Ascending aorta (tissue), 2 donors: ENCODE measurements around the gene TIMD4. TPM values are rescaled to one million over a fixed set of nuclear protein-coding genes. Genes with fewer than 3 reads are reported as not detected.

Experiments used
- DNase-seq, 2 donors: peaks; one replicate each; pipeline ENCODE4 v3.0.0-alpha.2; 2019; ENCODE audit warnings: low spot score in 2 of 2
- H3K27ac ChIP-seq, 2 donors: fragments of 200-600 bp; sonication (generic); one replicate each; pipeline ENCODE4 v1.5.1; 2016 to 2017; ENCODE audit warnings: mild to moderate bottlenecking in 1 of 2
- H3K27me3 ChIP-seq: fragments of 200-600 bp; sonication (generic); one replicate; pipeline ENCODE4 v1.5.1; 2017
- H3K36me3 ChIP-seq, 2 donors: fragments of 200-600 bp; sonication (generic); one replicate each; pipeline ENCODE4 v1.5.1; 2016
- H3K4me1 ChIP-seq, 2 donors: fragments of 200-600 bp; sonication (generic); one replicate each; pipeline ENCODE4 v1.5.1; 2016 to 2017; ENCODE audit warnings: mild to moderate bottlenecking in 1 of 2
- H3K4me3 ChIP-seq, 2 donors: fragments of 200-600 bp; sonication (generic); one replicate each; pipeline ENCODE4 v1.5.1; 2016 to 2017; ENCODE audit warnings: mild to moderate bottlenecking in 1 of 2
- H3K9me3 ChIP-seq, 2 donors: fragments of 200-600 bp; sonication (generic); one replicate each; pipeline ENCODE4 v1.5.1; 2016
- CTCF ChIP-seq, 3 experiments: fragments of 200-600 bp in 2 of 3; fragments of 450-650 bp in 1 of 3; sonication (generic) in 2 of 3; IDR thresholded peaks; one replicate each; pipeline ENCODE4 v1.5.1; 2016 to 2019; ENCODE audit warnings: antibody characterized with exemption in 3 of 3, mild to moderate bottlenecking in 1 of 3, moderate library complexity in 1 of 3
- intact Hi-C: fragments of 100-400 bp; cut with DNase I; formaldehyde crosslinking; loops from one replicate; pipeline ENCODE4 v1.15.1; 2023
- total RNA-seq: library from RNA; depleted of rRNA; stranded (reverse); fragments of >200 nt; gene quantifications from one replicate; pipeline ENCODE4 v1.1.0, GENCODE V29; 2016

The TIMD4 gene
- total RNA-seq, 1 donor from 2014 or later: 1.1 TPM

- Histone ChIP-seq H3K4me3 (no peak overlapping the region), H3K9me3 (peaks cover 0 to 5% of the 10 kb centered on the region in 2 donors), H3K27ac (no peak overlapping the region), H3K4me1 (no peaks in the 10 kb centered on the region), H3K36me3 (no peaks in the 10 kb centered on the region), H3K27me3 (no peaks in the 10 kb centered on the region)
- no peak for DNase-seq
- intact Hi-C loops: no loop called here
- no peak for TF ChIP-seq CTCF (IDR thresholded peaks at IDR 0.05)
These were observed 91.8 kb downstream of the TIMD4 start for GRCh38 chr5:156871212-156871611.

DNA sequence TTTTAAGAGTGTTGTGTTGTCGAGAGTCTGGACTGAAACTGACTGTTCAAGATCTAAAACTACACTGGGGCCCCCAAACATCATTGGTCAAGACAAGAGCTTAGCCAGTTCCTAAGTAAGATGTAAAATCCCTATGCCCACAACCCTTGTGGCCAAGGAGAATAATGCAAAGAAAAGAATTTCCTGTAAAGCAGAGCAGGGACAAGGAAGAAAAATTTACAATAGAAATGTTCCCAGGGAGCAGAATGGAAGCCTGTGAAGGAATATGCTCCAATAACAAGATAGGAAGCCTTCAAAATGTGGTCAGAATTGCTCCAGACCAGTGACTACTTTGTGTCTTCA, 92.6 kb downstream of the TIMD4 start:
- intact Hi-C loops: no loop called here
- no peak overlapping the region for H3K27ac ChIP-seq
- no peaks in the 10 kb centered on the region for H3K4me1 ChIP-seq
- H3K36me3 ChIP-seq: no peaks in the 10 kb centered on the region
- TF ChIP-seq CTCF (IDR thresholded peaks at IDR 0.05): no peak
- H3K9me3 ChIP-seq: peaks cover 0 to 5% of the 10 kb centered on the region in 2 donors
- no peak for DNase-seq
- no peaks in the 10 kb centered on the region for H3K27me3 ChIP-seq
- H3K4me3 ChIP-seq: no peak overlapping the region

Other genes starting within 250 kb of the TIMD4 start
- gene PPP1R2B, start 112.9 kb downstream of the TIMD4 start, total RNA-seq: not detected
- not detected for gene HAVCR1, start 95.9 kb upstream of the TIMD4 start, total RNA-seq
- gene HAVCR2, start 145.8 kb upstream of the TIMD4 start, total RNA-seq: 1.7 TPM
- 2.3 TPM for gene MED7, start 179.6 kb upstream of the TIMD4 start, total RNA-seq
- not detected for gene GARIN3, start 203.0 kb upstream of the TIMD4 start, total RNA-seq
- gene ITK, start 217.6 kb upstream of the TIMD4 start, total RNA-seq: 0.43 TPM